ENCODE data around the gene TTLL11.

The TTLL11 gene

GRCh38 chr9:121866927-121867326 lies 226.2 kb downstream of the TTLL11 start:
- no peak for TF ChIP-seq EZH2phosphoT487 (IDR thresholded peaks at IDR 0.05; ENCODE audit: borderline replicate concordance, low read length)
- TF ChIP-seq, protein P1, sequence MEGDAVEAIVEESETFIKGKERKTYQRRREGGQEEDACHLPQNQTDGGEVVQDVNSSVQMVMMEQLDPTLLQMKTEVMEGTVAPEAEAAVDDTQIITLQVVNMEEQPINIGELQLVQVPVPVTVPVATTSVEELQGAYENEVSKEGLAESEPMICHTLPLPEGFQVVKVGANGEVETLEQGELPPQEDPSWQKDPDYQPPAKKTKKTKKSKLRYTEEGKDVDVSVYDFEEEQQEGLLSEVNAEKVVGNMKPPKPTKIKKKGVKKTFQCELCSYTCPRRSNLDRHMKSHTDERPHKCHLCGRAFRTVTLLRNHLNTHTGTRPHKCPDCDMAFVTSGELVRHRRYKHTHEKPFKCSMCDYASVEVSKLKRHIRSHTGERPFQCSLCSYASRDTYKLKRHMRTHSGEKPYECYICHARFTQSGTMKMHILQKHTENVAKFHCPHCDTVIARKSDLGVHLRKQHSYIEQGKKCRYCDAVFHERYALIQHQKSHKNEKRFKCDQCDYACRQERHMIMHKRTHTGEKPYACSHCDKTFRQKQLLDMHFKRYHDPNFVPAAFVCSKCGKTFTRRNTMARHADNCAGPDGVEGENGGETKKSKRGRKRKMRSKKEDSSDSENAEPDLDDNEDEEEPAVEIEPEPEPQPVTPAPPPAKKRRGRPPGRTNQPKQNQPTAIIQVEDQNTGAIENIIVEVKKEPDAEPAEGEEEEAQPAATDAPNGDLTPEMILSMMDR (IDR thresholded peaks at IDR 0.05; ENCODE audit: low read depth, low read length, poor library complexity, severe bottlenecking): no peak
- Histone ChIP-seq H3K4me3 (ENCODE audit: low read length) (no peak overlapping the region), H3K79me2 (ENCODE audit: control insufficient read depth, low read length) (no peaks in the 10 kb centered on the region), H3K4me1 (ENCODE audit: control insufficient read depth, low read length) (no peaks in the 10 kb centered on the region), H3K9me3 (ENCODE audit: control insufficient read depth, insufficient read depth, low read length) (no peaks in the 10 kb centered on the region), H3K4me2 (ENCODE audit: low read length) (no peak overlapping the region), H3K27me3 (ENCODE audit: control insufficient read depth, low read length) (no peaks in the 10 kb centered on the region), H3F3A (ENCODE audit: control insufficient read depth, insufficient read depth) (no peaks in the 10 kb centered on the region), H3K36me3 (ENCODE audit: control insufficient read depth, low read length) (no peaks in the 10 kb centered on the region), H4K20me1 (ENCODE audit: control insufficient read depth, insufficient read depth, low read depth, low read length) (no peaks in the 10 kb centered on the region), H3K9me2 (replicated peaks; ENCODE audit: control insufficient read depth, low read length) (no peaks in the 10 kb centered on the region), H3K27ac (ENCODE audit: low read depth, low read length) (no peak overlapping the region)

DNA sequence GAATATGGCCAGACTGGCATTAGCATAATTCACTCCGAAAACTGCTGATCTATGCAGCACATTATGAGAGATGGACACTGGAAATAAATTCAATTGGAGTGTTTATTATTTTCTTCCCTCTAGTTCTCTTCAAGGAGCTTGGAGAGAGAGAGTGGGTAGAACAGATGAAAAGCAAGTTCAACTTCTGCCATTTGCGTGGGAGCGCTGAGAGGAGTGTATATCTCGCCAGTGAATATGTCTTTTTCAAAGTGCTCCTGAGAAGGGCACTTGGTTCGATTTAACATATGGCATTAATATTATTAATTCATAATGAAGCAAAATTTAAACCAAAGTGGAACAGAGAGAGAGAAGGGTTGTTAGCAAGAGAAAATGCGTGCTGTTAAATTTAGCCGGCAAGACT lies 227.2 kb downstream of the TTLL11 start:
- H3K4me2 ChIP-seq (ENCODE audit: low read length): no peak overlapping the region
- H3K36me3 ChIP-seq (ENCODE audit: control insufficient read depth, low read length): no peaks in the 10 kb centered on the region
- H3K27me3 ChIP-seq (ENCODE audit: control insufficient read depth, low read length): no peaks in the 10 kb centered on the region
- H4K20me1 ChIP-seq (ENCODE audit: control insufficient read depth, insufficient read depth, low read depth, low read length): no peaks in the 10 kb centered on the region
- no peak for TF ChIP-seq EZH2phosphoT487 (IDR thresholded peaks at IDR 0.05; ENCODE audit: borderline replicate concordance, low read length)
- TF ChIP-seq, protein P1 (IDR thresholded peaks at IDR 0.05; ENCODE audit: low read depth, low read length, poor library complexity, severe bottlenecking): no peak
- H3K9me2 ChIP-seq (replicated peaks; ENCODE audit: control insufficient read depth, low read length): no peaks in the 10 kb centered on the region
- H3K4me1 ChIP-seq (ENCODE audit: control insufficient read depth, low read length): peaks cover 4% of the 10 kb centered on the region; the same call in 1 of the 2 replicates
- H3K4me3 ChIP-seq (ENCODE audit: low read length): no peak overlapping the region
- H3K9me3 ChIP-seq (ENCODE audit: control insufficient read depth, insufficient read depth, low read length): no peaks in the 10 kb centered on the region
- H3K27ac ChIP-seq (ENCODE audit: low read depth, low read length): no peak overlapping the region
- no peaks in the 10 kb centered on the region for H3K79me2 ChIP-seq (ENCODE audit: control insufficient read depth, low read length)
- H3F3A ChIP-seq (ENCODE audit: control insufficient read depth, insufficient read depth): no peaks in the 10 kb centered on the region

- Histone ChIP-seq H3K4me1 (ENCODE audit: control insufficient read depth, low read length) (peaks cover 4% of the 10 kb centered on the region; the same call in 1 of the 2 replicates), H3K27me3 (ENCODE audit: control insufficient read depth, low read length) (no peaks in the 10 kb centered on the region), H3K36me3 (ENCODE audit: control insufficient read depth, low read length) (no peaks in the 10 kb centered on the region), H3K9me2 (replicated peaks; ENCODE audit: control insufficient read depth, low read length) (no peaks in the 10 kb centered on the region), H3K4me2 (ENCODE audit: low read length) (no peak overlapping the region), H3K79me2 (ENCODE audit: control insufficient read depth, low read length) (no peaks in the 10 kb centered on the region), H4K20me1 (ENCODE audit: control insufficient read depth, insufficient read depth, low read depth, low read length) (no peaks in the 10 kb centered on the region), H3K27ac (ENCODE audit: low read depth, low read length) (no peak overlapping the region), H3K9me3 (ENCODE audit: control insufficient read depth, insufficient read depth, low read length) (no peaks in the 10 kb centered on the region), H3F3A (ENCODE audit: control insufficient read depth, insufficient read depth) (no peaks in the 10 kb centered on the region), H3K4me3 (ENCODE audit: low read length) (no peak overlapping the region)
- TF ChIP-seq EZH2phosphoT487 (IDR thresholded peaks at IDR 0.05; ENCODE audit: borderline replicate concordance, low read length): no peak
- TF ChIP-seq, protein P1 (IDR thresholded peaks at IDR 0.05; ENCODE audit: low read depth, low read length, poor library complexity, severe bottlenecking): no peak
Measured at GRCh38 chr9:121865060-121865459, 228.0 kb downstream of the TTLL11 start.

Data from DOHH2 (cell line).